Thymus (tissue), 11 donors: ENCODE results near the gene FUNDC1. TPM values are rescaled to one million over a fixed set of nuclear protein-coding genes. Genes with fewer than 3 reads are reported as not detected.
A peak's percentile ranks its signal among the peaks of the same experiment; 100 is the strongest.

ENCODE experiments used
- DNase-seq, 9 donors: peaks; one replicate each; pipeline ENCODE4 v3.0.0-alpha.2; 2013; ENCODE audit warnings: low spot score in 9 of 9, low read depth in 6 of 9, missing footprints in 1 of 9
- H3K27ac ChIP-seq, 2 donors: one replicate each; pipeline ENCODE4 v1.5.1; 2013; ENCODE audit warnings: control low read depth in 1 of 2, low read depth in 1 of 2, low read length in 1 of 2, mild to moderate bottlenecking in 1 of 2, moderate library complexity in 1 of 2
- H3K27me3 ChIP-seq, 2 donors: one replicate each; pipeline ENCODE4 v1.5.1; 2013; ENCODE audit warnings: low read length in 1 of 2; ENCODE audit not compliant: control insufficient read depth in 2 of 2, insufficient read depth in 1 of 2
- H3K36me3 ChIP-seq, 2 donors: one replicate each; pipeline ENCODE4 v1.5.1; 2013; ENCODE audit warnings: low read length in 1 of 2, mild to moderate bottlenecking in 1 of 2, moderate library complexity in 1 of 2; ENCODE audit not compliant: control insufficient read depth in 2 of 2, insufficient read depth in 2 of 2
- H3K4me1 ChIP-seq, 2 donors: one replicate each; pipeline ENCODE4 v1.5.1; 2013; ENCODE audit warnings: low read length in 2 of 2; ENCODE audit not compliant: control insufficient read depth in 2 of 2, insufficient read depth in 2 of 2
- H3K4me3 ChIP-seq, 2 donors: one replicate each; pipeline ENCODE4 v1.5.1; 2013; ENCODE audit warnings: low read length in 2 of 2, control low read depth in 1 of 2, mild to moderate bottlenecking in 1 of 2
- H3K9me3 ChIP-seq, 2 donors: one replicate each; pipeline ENCODE4 v1.5.1; 2013; ENCODE audit warnings: low read length in 1 of 2, mild to moderate bottlenecking in 1 of 2; ENCODE audit not compliant: control insufficient read depth in 2 of 2, insufficient read depth in 1 of 2
- WGBS: extraction: QIAGEN DNeasy Blood & Tissue Kit; methylation state at CpG from one replicate; pipeline ENCODE4 v1.1.7; 2013; 5-methylcytosine and 5-hydroxymethylcytosine counted together
- polyA plus RNA-seq: library from polyadenylated mRNA; stranded (reverse); fragments of 200-250 nt; gene quantifications from one replicate; pipeline ENCODE4 v1.2.3, GENCODE V29; 2013
- total RNA-seq: library from RNA; stranded (reverse); fragments of 120-200 nt; gene quantifications from one replicate; pipeline ENCODE4 v1.2.4, GENCODE V29; 2013
- donor health status: healthy.

Gene FUNDC1
- total and polyA plus RNA-seq, 2 donors, result 23.0 to 26.6 TPM

DNA sequence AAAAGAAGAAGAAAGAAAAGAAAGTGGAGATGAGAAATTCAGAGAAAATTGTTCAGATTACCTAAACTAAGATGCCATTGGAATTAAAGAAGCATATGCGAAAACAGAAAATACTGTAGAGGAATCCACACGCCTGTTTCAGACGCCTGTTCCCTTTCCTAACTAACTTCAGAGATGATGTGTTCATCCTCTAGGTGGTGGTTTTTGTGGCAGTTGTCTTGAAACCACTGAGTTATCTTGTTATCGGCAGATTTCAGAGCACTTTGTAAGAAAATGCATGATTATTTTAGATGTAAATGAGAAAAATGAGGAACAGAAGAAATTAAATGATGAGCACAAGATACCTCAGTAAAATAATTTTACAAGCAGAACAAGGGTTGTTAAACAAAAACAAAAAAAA is 48.3 kb downstream of the FUNDC1 start:
- DNase-seq, result peak in 2 of 9 donors; percentile 7 to 26
- Histone ChIP-seq H3K4me3 (no peak overlapping the region), H3K4me1 (no peaks in the 10 kb centered on the region), H3K27ac (no peak overlapping the region), H3K27me3 (no peaks in the 10 kb centered on the region), H3K9me3 (no peaks in the 10 kb centered on the region), H3K36me3 (no peaks in the 10 kb centered on the region)
- WGBS, result 18% methylated on average over 4 of the region's 4 CpGs

GRCh38 chrX:44489515-44489914 is 53.1 kb downstream of the FUNDC1 start:
- no peak for DNase-seq
- Histone ChIP-seq H3K4me1 (no peaks in the 10 kb centered on the region), H3K27me3 (no peaks in the 10 kb centered on the region), H3K9me3 (no peaks in the 10 kb centered on the region), H3K27ac (no peak overlapping the region), H3K4me3 (no peak overlapping the region), H3K36me3 (no peaks in the 10 kb centered on the region)
- 96% methylated on average over 4 of the region's 4 CpGs for WGBS

- DNase-seq, result no peak
- no peak overlapping the region for H3K27ac ChIP-seq
- H3K9me3 ChIP-seq, result no peaks in the 10 kb centered on the region
- no peaks in the 10 kb centered on the region for H3K27me3 ChIP-seq
- 98% methylated on average over 4 of the region's 4 CpGs for WGBS
- no peak overlapping the region for H3K4me3 ChIP-seq
- H3K4me1 ChIP-seq, result no peaks in the 10 kb centered on the region
- H3K36me3 ChIP-seq, result no peaks in the 10 kb centered on the region
These were observed 58.0 kb downstream of the FUNDC1 start for GRCh38 chrX:44484607-44485146.

DNA sequence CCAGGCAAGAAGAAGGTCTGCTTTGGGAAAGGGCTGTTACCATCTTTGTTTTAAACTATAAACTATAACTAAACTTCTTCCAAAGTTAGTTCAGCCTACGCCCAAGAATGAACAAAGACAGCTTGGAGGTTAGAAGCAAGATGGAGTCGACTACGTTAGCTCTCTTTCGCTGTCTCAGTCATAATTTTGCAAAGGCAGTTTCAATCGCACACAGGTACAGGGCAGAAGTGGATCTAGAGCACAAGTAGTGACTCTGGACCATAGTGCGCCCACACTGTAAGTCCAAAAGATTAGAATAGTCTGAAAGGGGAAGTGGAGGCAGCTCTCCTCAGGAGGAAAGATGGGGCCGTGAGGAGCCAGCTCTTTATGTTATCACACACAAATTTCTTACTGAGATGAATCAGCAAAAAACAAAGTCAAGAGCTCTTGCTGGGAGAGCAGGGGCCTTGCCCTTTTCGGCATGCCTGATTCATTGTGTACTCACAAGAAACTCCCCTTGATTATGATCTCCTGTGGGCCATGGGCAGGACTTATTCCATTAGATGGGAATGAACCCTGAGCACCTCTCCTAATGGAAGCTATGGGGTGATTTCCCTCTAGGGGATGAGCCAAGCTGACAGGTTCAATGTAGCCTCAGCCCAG is 58.6 kb downstream of the FUNDC1 start:
- no peaks in the 10 kb centered on the region for H3K36me3 ChIP-seq
- no peak overlapping the region for H3K4me3 ChIP-seq
- no peaks in the 10 kb centered on the region for H3K27me3 ChIP-seq
- DNase-seq, result no peak
- no peaks in the 10 kb centered on the region for H3K4me1 ChIP-seq
- H3K9me3 ChIP-seq, result no peaks in the 10 kb centered on the region
- H3K27ac ChIP-seq, result no peak overlapping the region
- WGBS, result 90% methylated on average over 8 of the region's 8 CpGs

DNA sequence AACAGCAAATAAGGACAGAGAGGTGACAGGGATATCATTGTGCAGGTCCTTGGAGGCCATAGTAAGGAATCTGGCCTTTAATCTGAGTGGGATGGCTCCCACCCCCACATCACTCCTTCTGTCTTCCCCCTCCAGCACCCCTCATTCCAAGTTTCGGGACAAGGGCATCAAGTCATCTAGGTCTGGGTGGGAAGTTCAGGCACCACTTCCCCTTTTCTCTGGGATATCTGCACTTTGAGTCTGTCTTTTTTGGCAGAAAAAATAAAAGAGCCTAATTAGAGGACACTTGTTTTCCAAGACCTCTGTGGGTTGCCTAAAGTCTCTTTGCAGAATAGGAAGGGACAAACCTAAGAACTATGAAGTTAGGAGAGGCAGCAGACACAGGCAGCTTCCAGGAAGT is 60.1 kb downstream of the FUNDC1 start:
- H3K27ac ChIP-seq, result no peak overlapping the region
- H3K4me3 ChIP-seq, result no peak overlapping the region
- DNase-seq, result no peak
- H3K4me1 ChIP-seq, result no peaks in the 10 kb centered on the region
- no peaks in the 10 kb centered on the region for H3K36me3 ChIP-seq
- 100% methylated on average over 1 of the region's 1 CpG for WGBS
- H3K9me3 ChIP-seq, result no peaks in the 10 kb centered on the region
- H3K27me3 ChIP-seq, result no peaks in the 10 kb centered on the region

GRCh38 chrX:44480591-44480990 is 62.1 kb downstream of the FUNDC1 start:
- WGBS, result 92% methylated on average over 2 of the region's 2 CpGs
- DNase-seq, result no peak
- Histone ChIP-seq H3K4me3 (no peak overlapping the region), H3K36me3 (no peaks in the 10 kb centered on the region), H3K9me3 (no peaks in the 10 kb centered on the region), H3K4me1 (no peaks in the 10 kb centered on the region), H3K27me3 (no peaks in the 10 kb centered on the region), H3K27ac (no peak overlapping the region)

- Histone ChIP-seq H3K27ac (no peak overlapping the region), H3K4me3 (no peak overlapping the region), H3K9me3 (no peaks in the 10 kb centered on the region), H3K4me1 (no peaks in the 10 kb centered on the region), H3K36me3 (no peaks in the 10 kb centered on the region), H3K27me3 (no peaks in the 10 kb centered on the region)
- 95% methylated on average over 2 of the region's 2 CpGs for WGBS
- no peak for DNase-seq
These were observed 68.2 kb downstream of the FUNDC1 start for GRCh38 chrX:44474410-44474809.

Other genes starting within 250 kb of the FUNDC1 start
- 0.80 TPM for gene EFHC2, start 199.2 kb downstream of the FUNDC1 start, total RNA-seq
- 3.8 TPM for gene EFHC2, start 199.2 kb downstream of the FUNDC1 start, polyA plus RNA-seq